Measurements from ENCODE around the gene BAD. TPM values are rescaled to one million over a fixed set of nuclear protein-coding genes. Genes with fewer than 3 reads are reported as not detected.

The BAD gene
- total RNA-seq, 1 experiment from 2014 or later, result 23.3 TPM

GRCh38 chr11:64256300-64256699 lies 28.2 kb downstream of the BAD start:
- H3K79me2 ChIP-seq (ENCODE audit: insufficient read depth, low read length), result no peaks in the 10 kb centered on the region; the same call in 1 of the 2 replicates
- no CpG with 5 or more reads among the region's 15 CpGs for whole genome bisulfite sequencing (ENCODE audit: extremely low coverage, insufficient read length, low lambda C conversion rate)

More at GRCh38 chr11:64256300-64256699, 28.2 kb downstream of the BAD start:
- H3K4ac ChIP-seq (ENCODE audit: low read depth, low read length), result no peak overlapping the region
- no peak overlapping the region for H2BK12ac ChIP-seq (ENCODE audit: insufficient read length, low read depth, low read length)
- H2BK5ac ChIP-seq (ENCODE audit: insufficient read length, low read length), result no peak overlapping the region
- H4K91ac ChIP-seq (ENCODE audit: insufficient read length, low read depth, low read length), result no peak overlapping the region
- no peak overlapping the region for H3K27ac ChIP-seq (ENCODE audit: insufficient read length, low read depth, low read length)
- H4K20me1 ChIP-seq (ENCODE audit: control insufficient read depth, insufficient read depth, insufficient read length), result no peaks in the 10 kb centered on the region
- no peaks in the 10 kb centered on the region for H3K9me3 ChIP-seq (ENCODE audit: control insufficient read depth, low read depth, low read length)
- H3K27me3 ChIP-seq (ENCODE audit: insufficient read depth, low read length), result no peaks in the 10 kb centered on the region
- H3K4me2 ChIP-seq (ENCODE audit: insufficient read depth, insufficient read length, low read length), result no peak overlapping the region
- H3K23me2 ChIP-seq (ENCODE audit: insufficient read length, low read depth, low read length, poor library complexity, severe bottlenecking), result peaks cover 8% of the 10 kb centered on the region
- no peak overlapping the region for H4K8ac ChIP-seq (replicated peaks; ENCODE audit: insufficient read length, low read depth, low read length)
- H2BK15ac ChIP-seq (ENCODE audit: low read depth, low read length), result no peak overlapping the region
- no peak for DNase-seq
- no peak overlapping the region for H4K5ac ChIP-seq (ENCODE audit: insufficient read length, low read depth, low read length)
- no peak overlapping the region for H2BK120ac ChIP-seq (ENCODE audit: low read depth, low read length, poor library complexity, severe bottlenecking)
- no peak overlapping the region for H3K14ac ChIP-seq (ENCODE audit: insufficient read depth, low read length)
- no peak overlapping the region for H3K18ac ChIP-seq (ENCODE audit: insufficient read length, low read depth, low read length)
- H3K79me1 ChIP-seq (ENCODE audit: insufficient read depth, low read depth, low read length, poor library complexity, severe bottlenecking), result peaks cover 3% of the 10 kb centered on the region
- Mint-ChIP-seq H3K27ac (peak overlapping the region in 1 of 3 experiments; percentile 59; a peak in 1 of 7 replicates), H3K4me3 (no peak overlapping the region), H3K4me1 (peaks cover 6 to 14% of the 10 kb centered on the region in 2 experiments), H3K9me3 (no peaks in the 10 kb centered on the region), H3K36me3 (ENCODE audit: insufficient read depth in 1 of 3, low read depth in 3 of 3) (peaks cover 39 to 69% (median 54%) of the 10 kb centered on the region in 3 experiments; a peak in 6 of 7 replicates), H3K27me3 (ENCODE audit: low read depth) (no peaks in the 10 kb centered on the region)
- H2BK20ac ChIP-seq (ENCODE audit: low read depth, low read length, poor library complexity, severe bottlenecking), result no peak overlapping the region
- no peak overlapping the region for H3K23ac ChIP-seq (ENCODE audit: insufficient read length, low read depth, low read length)
- H3T11ph ChIP-seq (ENCODE audit: low read length), result no peak overlapping the region
- no peak overlapping the region for H3K9ac ChIP-seq (ENCODE audit: extremely low read depth, insufficient read length, low read length)
- H3K56ac ChIP-seq (ENCODE audit: insufficient read length, low read depth, low read length), result no peak overlapping the region
- no peak overlapping the region for H2AFZ ChIP-seq (ENCODE audit: low read length)
- H3K4me1 ChIP-seq (ENCODE audit: insufficient read depth, low read length), result no peaks in the 10 kb centered on the region
- no peak for TF ChIP-seq CTCF (conservative IDR thresholded peaks at IDR 0.05)
- H2AK5ac ChIP-seq (ENCODE audit: insufficient read length, low read length), result no peak overlapping the region
